ENCODE measurements around the gene B4GAT1. TPM values are rescaled to one million over a fixed set of nuclear protein-coding genes. Genes with fewer than 3 reads are reported as not detected.

Gene B4GAT1
- polyA plus RNA-seq, 1 donor from 2014 or later: 6.1 TPM

Other genes with a start within 250 kb of the B4GAT1 start
- gene KLC2, start 89.9 kb downstream of the B4GAT1 start, polyA plus RNA-seq: 13.6 TPM
- 14.8 TPM for gene RAB1B, start 79.0 kb downstream of the B4GAT1 start, polyA plus RNA-seq
- not detected for gene CNIH2, start 69.5 kb downstream of the B4GAT1 start, polyA plus RNA-seq
- gene YIF1A, start 58.5 kb downstream of the B4GAT1 start, polyA plus RNA-seq: 72.5 TPM
- not detected for gene TMEM151A, start 55.7 kb downstream of the B4GAT1 start, polyA plus RNA-seq
- gene CD248, start 30.6 kb downstream of the B4GAT1 start, polyA plus RNA-seq: 0.19 TPM
- 0.28 TPM for gene RIN1, start 11.2 kb downstream of the B4GAT1 start, polyA plus RNA-seq
- 80.6 TPM for gene BRMS1, start 2.5 kb downstream of the B4GAT1 start, polyA plus RNA-seq
- 3.0 TPM for gene SLC29A2, start 24.1 kb upstream of the B4GAT1 start, polyA plus RNA-seq
- gene NPAS4, start 73.4 kb upstream of the B4GAT1 start, polyA plus RNA-seq: not detected
- gene MRPL11, start 91.2 kb upstream of the B4GAT1 start, polyA plus RNA-seq: 92.2 TPM
- 4.3 TPM for gene PELI3, start 119.3 kb upstream of the B4GAT1 start, polyA plus RNA-seq
- 24.5 TPM for gene DPP3, start 132.8 kb upstream of the B4GAT1 start, polyA plus RNA-seq
- gene BBS1, start 163.0 kb upstream of the B4GAT1 start, polyA plus RNA-seq: 10.3 TPM
- 21.6 TPM for gene ZDHHC24, start 198.4 kb upstream of the B4GAT1 start, polyA plus RNA-seq
- gene ACTN3, start 199.3 kb upstream of the B4GAT1 start, polyA plus RNA-seq: not detected
- 7.0 TPM for gene CTSF, start 221.0 kb upstream of the B4GAT1 start, polyA plus RNA-seq
- not detected for gene CCDC87, start 245.4 kb upstream of the B4GAT1 start, polyA plus RNA-seq
- gene CCS, start 245.6 kb upstream of the B4GAT1 start, polyA plus RNA-seq: 74.7 TPM

All from IgD-negative memory B cell (primary cell).